HepG2 (cell line): ENCODE data around the gene RNASE12. TPM values are rescaled to one million over a fixed set of nuclear protein-coding genes. Genes with fewer than 3 reads are reported as not detected.
A peak's percentile ranks its signal among the peaks of the same experiment; 100 is the strongest.

Experiments used
- FOSL2 ChIP-seq: sonication (generic); formaldehyde crosslinking; IDR thresholded peaks from 2 replicates; pipeline ENCODE4 v1.4.0; 2020; ENCODE audit warnings: missing genetic modification reagents
- FOXA3 ChIP-seq: IDR thresholded peaks from 2 replicates; pipeline ENCODE4 v1.6.1; 2016; ENCODE audit warnings: missing genetic modification reagents, missing compliant biosample characterization
- GTF2F1 ChIP-seq: fragments of 150-350 bp; IDR thresholded peaks from 2 replicates; pipeline ENCODE4 v1.6.1; 2014; ENCODE audit warnings: low read length
- HCFC1 ChIP-seq: fragments of 150-350 bp; IDR thresholded peaks from 2 replicates; pipeline ENCODE4 v1.6.1; 2014; ENCODE audit warnings: low read depth, low read length
- HDAC1 ChIP-seq: sonication (generic); formaldehyde crosslinking; IDR thresholded peaks from 2 replicates; pipeline ENCODE4 v1.5.1; 2020; ENCODE audit warnings: mild to moderate bottlenecking, missing genetic modification reagents
- HMGXB3 ChIP-seq: sonication (generic); formaldehyde crosslinking; IDR thresholded peaks from 2 replicates; pipeline ENCODE4 v1.4.0; 2020; ENCODE audit warnings: missing genetic modification reagents, borderline replicate concordance
- JUN ChIP-seq: sonication (generic); formaldehyde crosslinking; IDR thresholded peaks from 2 replicates; pipeline ENCODE4 v1.4.0; 2020; ENCODE audit warnings: mild to moderate bottlenecking, missing genetic modification reagents
- MAF1 ChIP-seq: sonication (generic); formaldehyde crosslinking; IDR thresholded peaks from 2 replicates; pipeline ENCODE4 v1.5.0; 2020; ENCODE audit warnings: missing genetic modification reagents, borderline replicate concordance
- MEIS2 ChIP-seq: sonication (generic); formaldehyde crosslinking; IDR thresholded peaks from 2 replicates; pipeline ENCODE4 v1.9.0; 2021; ENCODE audit warnings: mild to moderate bottlenecking, missing genetic modification reagents
- NAIF1 ChIP-seq: sonication (generic); formaldehyde crosslinking; IDR thresholded peaks from 2 replicates; pipeline ENCODE4 v1.5.0; 2020; ENCODE audit warnings: mild to moderate bottlenecking, missing genetic modification reagents, borderline replicate concordance
- NFIC ChIP-seq: IDR thresholded peaks from 2 replicates; pipeline ENCODE4 v1.6.1; 2012; ENCODE audit warnings: mild to moderate bottlenecking, low read length, inconsistent platforms
- SRY ChIP-seq: sonication (generic); formaldehyde crosslinking; IDR thresholded peaks from 2 replicates; pipeline ENCODE4 v1.8.0; 2022; ENCODE audit warnings: mild to moderate bottlenecking, missing genetic modification reagents
- STAT5B ChIP-seq: sonication (generic); formaldehyde crosslinking; IDR thresholded peaks from 2 replicates; pipeline ENCODE4 v1.4.0; 2020; ENCODE audit warnings: missing genetic modification reagents
- ZBTB26 ChIP-seq: IDR thresholded peaks from 2 replicates; pipeline ENCODE4 v1.6.1; 2016; ENCODE audit warnings: missing compliant biosample characterization, missing genetic modification reagents, borderline replicate concordance
- ZKSCAN1 ChIP-seq: fragments of 150-350 bp; IDR thresholded peaks from 2 replicates; pipeline ENCODE4 v1.6.1; 2014; ENCODE audit warnings: low read length
- ZNF24 ChIP-seq: fragments of 450-650 bp; IDR thresholded peaks from 2 replicates; pipeline ENCODE4 v1.6.1; 2017; ENCODE audit warnings: antibody characterized with exemption, mild to moderate bottlenecking
- ZNF619 ChIP-seq: sonication (generic); formaldehyde crosslinking; IDR thresholded peaks from 2 replicates; pipeline ENCODE4 v1.4.0; 2020; ENCODE audit warnings: mild to moderate bottlenecking, missing genetic modification reagents
- ZNF773 ChIP-seq: sonication (generic); formaldehyde crosslinking; IDR thresholded peaks from 2 replicates; pipeline ENCODE4 v1.4.0; 2020; ENCODE audit warnings: missing genetic modification reagents, borderline replicate concordance
- ZSCAN21 ChIP-seq: sonication (generic); formaldehyde crosslinking; IDR thresholded peaks from 2 replicates; pipeline ENCODE4 v1.8.0; 2022; ENCODE audit warnings: mild to moderate bottlenecking, missing genetic modification reagents, moderate library complexity, borderline replicate concordance
- polyA plus RNA-seq, 8 experiments: library from polyadenylated mRNA; depleted of rRNA in 3 of 8; stranded (reverse) in 7 of 8; unstranded in 1 of 8; fragments of >200 nt; fragmentation: Illumina TruSeq in 4 of 8; extraction: Trizol in 4 of 8; gene quantifications; 2 replicates each; pipeline versions ENCODE4 v1.2.1 to v1.2.3, GENCODE V29; 2011 to 2016; ENCODE audit warnings: low read depth in 4 of 8, missing spikeins in 1 of 8, mixed read lengths in 1 of 8; ENCODE audit not compliant: insufficient read depth in 1 of 8
- total RNA-seq, 5 experiments: library from RNA; depleted of rRNA; stranded (reverse); fragments of >200 nt; fragmentation: Illumina TruSeq; extraction: Trizol; gene quantifications; 2 replicates each; pipeline ENCODE4 v1.2.3, GENCODE V29; 2016; ENCODE audit warnings: low read depth in 1 of 5
- TF ChIP-seq, protein P1 (sequence below): sonication (generic); formaldehyde crosslinking; IDR thresholded peaks from 2 replicates; pipeline ENCODE4 v1.4.0; 2020; ENCODE audit warnings: missing genetic modification reagents
- TF ChIP-seq, protein P2 (sequence below): IDR thresholded peaks from 2 replicates; pipeline ENCODE4 v1.6.1; 2016

Gene RNASE12
- total and polyA plus RNA-seq, 2 of the 13 experiments (the other 11 are each of a cell fraction or from before 2014, with no cell fraction given) = not detected

- TF ChIP-seq NAIF1 (CRISPR knock-in tag) (no peak), HMGXB3 (CRISPR knock-in tag) (0 out of 2 replicates have a peak, but pooled peaks have one; percentile 46), STAT5B (CRISPR knock-in tag) (no peak), FOSL2 (peak; percentile 41; the same call in 1 of the 2 replicates), JUN (CRISPR knock-in tag) (0 out of 2 replicates have a peak, but pooled peaks have one; percentile 29), MAF1 (CRISPR knock-in tag) (no peak), ZKSCAN1 (no peak), ZSCAN21 (CRISPR knock-in tag) (no peak; the same call in 1 of the 2 replicates), FOXA3 (peak; percentile 47; the same call in 1 of the 2 replicates), MEIS2 (CRISPR knock-in tag) (0 out of 2 replicates have a peak, but pooled peaks have one; percentile 49), HCFC1 (no peak), SRY (CRISPR knock-in tag) (0 out of 2 replicates have a peak, but pooled peaks have one; percentile 36), HDAC1 (CRISPR knock-in tag) (peak; percentile 72), ZNF773 (CRISPR knock-in tag) (no peak), ZBTB26 (CRISPR knock-in tag) (no peak), GTF2F1 (no peak), ZNF619 (peak; percentile 48), NFIC (no peak), ZNF24 (no peak)
- TF ChIP-seq, protein P1, sequence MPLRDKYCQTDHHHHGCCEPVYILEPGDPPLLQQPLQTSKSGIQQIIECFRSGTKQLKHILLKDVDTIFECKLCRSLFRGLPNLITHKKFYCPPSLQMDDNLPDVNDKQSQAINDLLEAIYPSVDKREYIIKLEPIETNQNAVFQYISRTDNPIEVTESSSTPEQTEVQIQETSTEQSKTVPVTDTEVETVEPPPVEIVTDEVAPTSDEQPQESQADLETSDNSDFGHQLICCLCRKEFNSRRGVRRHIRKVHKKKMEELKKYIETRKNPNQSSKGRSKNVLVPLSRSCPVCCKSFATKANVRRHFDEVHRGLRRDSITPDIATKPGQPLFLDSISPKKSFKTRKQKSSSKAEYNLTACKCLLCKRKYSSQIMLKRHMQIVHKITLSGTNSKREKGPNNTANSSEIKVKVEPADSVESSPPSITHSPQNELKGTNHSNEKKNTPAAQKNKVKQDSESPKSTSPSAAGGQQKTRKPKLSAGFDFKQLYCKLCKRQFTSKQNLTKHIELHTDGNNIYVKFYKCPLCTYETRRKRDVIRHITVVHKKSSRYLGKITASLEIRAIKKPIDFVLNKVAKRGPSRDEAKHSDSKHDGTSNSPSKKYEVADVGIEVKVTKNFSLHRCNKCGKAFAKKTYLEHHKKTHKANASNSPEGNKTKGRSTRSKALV (CRISPR knock-in tag) = peak; percentile 82; the same call in 1 of the 2 replicates
- TF ChIP-seq, protein P2, sequence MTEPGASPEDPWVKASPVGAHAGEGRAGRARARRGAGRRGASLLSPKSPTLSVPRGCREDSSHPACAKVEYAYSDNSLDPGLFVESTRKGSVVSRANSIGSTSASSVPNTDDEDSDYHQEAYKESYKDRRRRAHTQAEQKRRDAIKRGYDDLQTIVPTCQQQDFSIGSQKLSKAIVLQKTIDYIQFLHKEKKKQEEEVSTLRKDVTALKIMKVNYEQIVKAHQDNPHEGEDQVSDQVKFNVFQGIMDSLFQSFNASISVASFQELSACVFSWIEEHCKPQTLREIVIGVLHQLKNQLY (CRISPR knock-in tag) = no peak
These were observed 15.2 kb upstream of the RNASE12 start (continued) for GRCh38 chr14:20606190-20606901.
